Stimulated activated CD8-positive, alpha-beta memory T cell treated with anti-CD3 and anti-CD28 coated beads, Interleukin-12 subunit alpha, Interleukin-12 subunit beta, amount 100 ng/mL, for 1 hour (primary cell): ENCODE data around the gene MYO18B.

ENCODE experiments used
- DNase-seq: peaks from one replicate; pipeline ENCODE4 v3.0.0-alpha.2; 2020; ENCODE audit warnings: low read depth

MYO18B gene

GRCh38 chr22:25828422-25828821 lies 86.4 kb downstream of the MYO18B start:
- DNase-seq: no peak

GRCh38 chr22:25829237-25829636 lies 87.2 kb downstream of the MYO18B start:
- no peak for DNase-seq

DNA sequence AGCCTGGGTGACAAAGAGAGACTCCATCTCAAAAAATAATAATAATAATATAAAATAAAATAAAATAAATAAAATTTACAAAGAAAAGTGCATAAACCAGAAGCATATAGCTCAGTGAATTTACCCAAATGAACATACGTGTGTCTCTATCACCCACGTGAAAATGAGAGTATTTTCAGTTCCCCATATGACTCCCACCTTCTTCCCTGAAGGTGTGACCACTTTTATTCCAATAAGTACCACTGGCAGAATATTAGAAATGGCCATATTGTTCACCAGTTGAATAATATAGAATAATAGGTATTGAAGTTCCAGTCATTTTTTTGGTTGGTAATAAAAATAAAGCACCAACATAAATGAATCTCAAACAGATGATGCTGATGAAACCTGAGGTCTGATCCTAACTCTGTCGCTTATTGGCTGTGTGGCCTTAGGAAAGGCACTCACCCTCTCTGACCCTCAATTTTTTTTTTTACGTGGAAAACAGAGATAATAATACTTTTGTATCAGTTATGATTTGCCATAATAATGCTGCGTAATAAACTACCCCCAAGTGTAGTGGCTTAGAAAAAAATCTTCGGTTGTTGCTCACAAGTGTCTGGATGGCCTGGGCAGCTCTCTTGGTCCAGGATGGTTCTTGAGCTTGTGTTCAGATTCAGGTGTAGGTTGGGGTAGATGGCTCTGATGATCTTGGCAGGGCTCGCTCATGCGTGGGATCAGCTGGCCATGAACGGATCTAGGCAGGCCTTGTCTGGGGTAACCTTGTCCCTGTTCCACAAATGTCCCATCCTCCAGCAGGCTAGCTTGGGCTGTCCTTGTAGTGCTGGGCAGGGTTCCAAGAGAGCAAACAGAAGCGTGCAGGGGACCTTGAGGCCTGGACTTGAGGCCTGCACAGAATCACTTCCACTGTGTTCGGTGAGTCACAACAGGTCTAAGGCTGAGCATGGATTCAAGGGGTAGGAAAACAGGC lies 88.1 kb downstream of the MYO18B start:
- DNase-seq: no peak

GRCh38 chr22:25833091-25833490 lies 91.1 kb downstream of the MYO18B start:
- DNase-seq: no peak

DNA sequence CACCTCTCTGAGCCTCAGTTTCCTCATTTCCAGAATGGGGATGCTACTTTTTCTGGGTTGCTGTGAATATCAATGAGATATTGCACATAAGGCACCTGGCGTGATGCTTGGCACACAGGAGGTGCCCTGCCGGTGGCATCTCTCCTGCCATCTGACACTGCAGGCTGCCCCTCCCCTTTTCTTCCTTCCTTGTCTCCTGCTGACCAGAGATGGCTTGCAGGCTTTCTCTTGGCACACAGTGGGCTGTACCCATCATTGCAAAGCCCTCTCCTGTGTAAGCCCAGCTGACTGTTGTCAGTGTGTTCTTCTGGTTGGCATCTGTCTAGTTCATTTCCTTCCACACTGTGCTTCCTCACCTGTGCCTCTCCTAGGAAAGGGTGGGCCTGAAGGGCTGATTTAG lies 91.7 kb downstream of the MYO18B start:
- DNase-seq: no peak

DNA sequence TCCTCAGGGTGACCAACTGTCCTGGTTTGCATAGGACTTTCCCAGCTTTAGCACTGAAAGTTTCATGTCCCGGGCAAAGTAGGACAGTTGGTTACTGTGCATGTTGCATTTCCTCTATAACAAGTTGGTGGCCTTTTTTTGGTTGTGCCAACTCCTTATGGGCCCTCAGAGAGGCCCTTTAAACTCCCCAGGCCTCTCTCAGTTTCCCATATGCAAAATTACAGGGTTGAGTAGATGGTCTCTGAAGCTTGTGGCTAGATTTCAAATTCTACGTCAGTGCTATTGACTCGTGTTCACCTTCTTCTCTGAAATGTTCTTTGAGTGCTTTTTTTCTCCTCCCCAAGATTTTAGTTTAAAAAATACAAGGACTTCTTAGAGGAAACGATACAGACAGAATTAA lies 92.5 kb downstream of the MYO18B start:
- DNase-seq: no peak

DNA sequence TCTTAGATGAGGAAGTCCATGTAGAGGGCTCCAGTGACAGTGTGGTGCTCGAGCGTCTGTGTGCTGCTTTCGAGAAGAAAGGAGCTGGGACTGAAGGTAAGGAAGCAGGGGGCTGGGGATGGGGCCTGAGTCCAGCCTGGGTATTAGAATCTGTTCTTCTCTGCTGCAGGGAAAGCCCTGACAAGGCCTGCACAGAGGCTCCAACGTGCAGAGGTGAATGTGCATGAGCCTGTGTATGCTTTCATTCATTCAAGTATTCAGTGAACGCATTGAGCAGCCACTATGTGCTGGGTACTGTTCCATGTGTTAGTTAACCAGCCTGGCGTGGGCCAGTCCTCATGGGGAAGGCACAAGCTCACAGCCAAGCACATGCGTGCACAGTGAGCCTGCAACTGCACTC lies 93.4 kb downstream of the MYO18B start:
- no peak for DNase-seq

DNA sequence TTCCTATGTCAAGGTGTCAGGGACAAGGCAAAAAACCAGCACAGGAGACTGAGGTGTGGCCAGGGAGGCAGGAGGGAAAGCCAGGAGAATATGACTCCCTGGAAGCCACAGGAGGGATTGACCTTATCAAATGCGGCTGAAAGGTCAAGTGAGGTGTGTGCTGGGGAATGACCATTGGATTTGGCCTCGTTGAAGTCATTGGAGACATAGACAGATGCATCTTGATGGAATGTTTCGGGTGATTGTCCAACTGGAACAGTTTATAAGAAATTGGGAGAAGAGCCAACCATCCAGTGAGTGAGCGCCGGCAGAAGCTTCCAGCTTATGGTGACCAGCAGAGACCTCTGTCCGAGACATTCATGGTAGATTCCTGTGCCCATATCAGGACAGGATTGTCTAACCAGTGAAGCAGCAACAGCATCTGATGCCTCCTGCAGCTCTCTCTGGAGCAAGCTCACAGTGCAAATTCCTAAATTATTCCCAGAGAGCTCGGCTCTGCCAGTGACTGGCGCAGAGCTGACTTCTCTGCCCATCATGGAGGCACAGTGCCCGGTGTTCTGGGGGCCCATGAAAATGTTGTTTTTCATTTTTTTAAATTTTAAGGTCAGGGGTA lies 95.4 kb downstream of the MYO18B start:
- no peak for DNase-seq

DNA sequence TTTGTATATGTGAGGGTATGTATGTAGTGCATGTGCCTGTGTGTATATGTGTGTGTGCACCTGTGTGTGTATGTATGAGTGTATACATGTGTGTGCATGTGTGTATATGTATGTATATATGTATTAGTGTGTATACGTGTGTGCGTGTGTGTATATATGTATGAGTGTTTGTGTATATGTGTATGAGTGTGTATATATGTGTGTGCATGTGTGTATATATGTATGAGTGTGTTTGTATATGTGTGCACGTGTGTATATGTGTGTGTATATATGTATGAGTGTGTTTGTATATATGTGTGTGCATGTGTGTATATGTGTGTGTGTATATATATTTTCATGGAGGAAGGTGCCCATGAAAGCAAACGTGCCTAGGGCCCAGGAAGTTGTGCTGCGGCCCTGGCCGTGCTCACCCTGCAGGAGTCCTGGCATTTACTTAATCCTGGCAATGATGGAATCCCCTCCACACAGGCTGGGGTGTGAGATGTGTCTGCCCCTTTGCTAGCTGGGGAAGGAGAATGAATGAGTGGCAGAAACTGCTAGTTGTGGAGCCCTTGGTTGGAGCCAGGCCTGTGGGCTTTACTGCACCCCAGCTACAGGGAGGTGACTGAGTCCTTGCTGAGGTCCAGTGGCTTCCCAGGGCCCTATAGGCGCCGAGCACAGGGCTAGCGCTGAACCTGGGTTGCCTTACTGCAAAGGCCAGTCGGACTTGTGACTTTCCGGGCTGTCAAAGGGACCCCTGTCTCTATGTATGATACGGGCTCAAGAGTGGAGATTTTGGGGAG lies 97.2 kb downstream of the MYO18B start:
- DNase-seq: no peak

DNA sequence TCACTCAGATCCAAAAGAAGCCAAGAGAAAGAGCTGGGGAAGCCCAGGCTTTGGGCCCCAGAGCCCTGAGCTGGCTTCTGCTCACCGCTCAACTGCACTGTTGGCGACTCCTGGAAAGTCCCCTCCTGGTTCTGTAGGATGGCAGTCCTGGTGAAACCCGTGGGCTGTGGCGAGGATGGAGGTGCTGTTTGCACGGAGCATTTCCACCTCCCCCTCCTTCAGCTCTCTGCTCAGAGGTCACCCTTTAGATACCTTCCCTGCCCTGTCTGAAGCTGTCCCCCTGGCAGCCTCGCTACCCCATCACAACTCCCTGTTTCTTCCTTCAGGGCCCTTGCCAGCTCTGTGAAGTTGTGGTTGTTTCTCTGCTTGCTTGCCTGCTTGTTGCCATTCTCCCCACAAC lies 97.8 kb downstream of the MYO18B start:
- DNase-seq: no peak

GRCh38 chr22:25840167-25840566 lies 98.2 kb downstream of the MYO18B start:
- no peak for DNase-seq

- no peak for DNase-seq
Measured at GRCh38 chr22:25840891-25841290, 98.9 kb downstream of the MYO18B start.

DNA sequence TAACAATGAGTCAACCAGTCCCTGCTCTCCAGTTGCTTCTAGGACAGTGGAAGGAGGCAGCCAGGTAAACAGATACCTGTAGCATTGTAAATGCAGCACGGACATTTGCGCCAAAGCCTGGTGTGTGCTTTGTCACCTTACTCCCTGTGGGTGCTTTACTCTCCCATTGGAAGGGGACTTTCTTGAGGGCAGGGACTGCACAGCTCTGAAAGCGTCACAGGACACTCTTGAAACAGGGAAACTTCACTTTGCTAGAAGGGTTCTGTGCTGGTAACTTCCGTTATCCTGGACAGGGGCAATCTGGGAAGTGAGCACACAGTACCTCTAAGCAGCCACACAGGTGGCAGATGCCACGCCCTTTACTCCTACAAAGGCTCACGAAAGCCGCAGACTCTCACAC lies 99.8 kb downstream of the MYO18B start:
- no peak for DNase-seq

DNA sequence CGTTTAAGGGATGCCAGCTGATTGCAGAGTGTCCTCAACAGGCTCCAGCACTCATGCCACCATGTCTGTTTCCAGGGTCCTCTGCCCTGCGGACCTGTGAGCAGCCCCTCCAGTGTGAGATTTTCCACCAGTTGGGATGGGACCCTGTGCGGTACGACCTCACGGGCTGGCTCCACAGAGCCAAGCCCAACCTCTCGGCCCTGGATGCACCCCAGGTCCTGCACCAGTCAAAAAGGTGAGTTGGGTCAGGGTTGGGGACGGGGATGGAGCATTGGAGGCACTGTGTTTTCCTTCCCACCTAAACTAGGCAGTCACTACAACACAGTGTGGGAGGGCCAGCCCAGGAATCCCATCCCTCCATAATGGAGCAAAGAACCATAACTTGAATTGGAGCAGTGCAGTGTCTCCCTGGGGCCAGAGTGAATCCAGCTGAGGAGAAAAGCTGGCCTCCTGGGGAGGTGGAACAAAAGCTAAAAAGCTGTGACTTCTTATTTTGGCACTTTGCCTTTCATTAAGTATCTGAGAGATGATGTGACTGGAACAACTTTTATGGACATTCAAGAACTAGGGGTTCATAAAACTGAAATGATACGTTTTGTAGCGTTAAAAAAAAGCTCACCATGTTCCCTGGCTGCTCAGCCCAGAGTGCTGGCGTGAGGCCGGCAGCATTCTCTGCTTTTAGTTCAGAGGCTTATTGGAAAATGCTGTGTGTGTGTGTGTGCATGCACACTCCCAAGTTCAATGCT lies 101.8 kb downstream of the MYO18B start:
- no peak for DNase-seq

DNA sequence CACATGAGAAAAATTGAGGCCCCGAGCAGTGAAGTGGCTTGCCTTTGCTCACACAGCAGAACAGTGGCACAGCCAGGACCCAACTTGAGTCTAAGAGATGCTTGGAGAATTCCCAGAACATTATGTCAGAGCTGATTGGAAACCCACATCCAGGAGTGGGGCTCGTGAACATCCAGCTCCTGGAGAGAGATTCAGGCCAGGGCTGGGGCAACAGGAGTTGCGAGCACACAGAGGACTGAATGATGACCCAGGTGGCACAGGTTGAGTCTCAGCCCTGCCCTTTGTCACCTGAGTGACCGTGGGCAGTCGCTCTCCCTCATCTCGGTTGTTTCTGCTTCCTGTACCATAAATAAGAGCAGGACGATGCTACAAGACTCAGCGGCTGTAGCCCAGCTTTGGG lies 102.6 kb downstream of the MYO18B start:
- no peak for DNase-seq

DNA sequence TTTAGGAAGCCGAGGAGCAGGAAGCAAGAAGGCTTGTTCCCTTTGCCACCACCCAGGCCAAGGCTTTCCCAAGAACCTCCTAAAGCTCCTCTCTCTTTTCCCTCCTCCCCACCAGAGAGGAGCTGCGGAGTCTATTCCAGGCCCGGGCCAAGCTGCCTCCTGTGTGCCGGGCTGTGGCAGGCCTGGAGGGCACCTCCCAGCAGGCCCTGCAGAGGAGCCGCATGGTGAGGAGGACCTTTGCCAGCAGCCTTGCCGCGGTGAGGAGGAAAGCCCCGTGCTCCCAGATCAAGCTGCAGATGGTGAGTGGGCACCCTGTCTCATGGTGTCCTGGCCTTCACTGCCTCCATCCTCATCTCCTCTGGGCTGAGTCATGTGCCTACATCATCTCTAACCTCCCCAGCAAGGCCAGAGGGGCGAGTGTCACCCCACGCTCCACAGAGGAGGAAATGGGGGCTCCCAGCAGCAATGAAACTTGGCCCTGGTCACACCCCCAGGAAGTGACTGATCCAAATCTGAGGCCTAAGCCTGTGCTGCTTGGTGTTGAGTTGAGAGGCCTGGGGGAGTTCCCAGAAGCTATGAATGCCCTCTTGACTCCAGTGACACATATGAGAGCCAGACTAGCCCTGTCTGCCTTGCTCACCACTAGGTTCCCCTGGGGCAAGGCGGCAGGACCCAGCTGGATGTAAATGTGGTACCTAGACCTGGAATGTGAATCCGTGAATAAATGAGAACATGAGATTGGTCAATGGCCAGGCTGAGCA lies 104.2 kb downstream of the MYO18B start:
- DNase-seq: no peak

DNA sequence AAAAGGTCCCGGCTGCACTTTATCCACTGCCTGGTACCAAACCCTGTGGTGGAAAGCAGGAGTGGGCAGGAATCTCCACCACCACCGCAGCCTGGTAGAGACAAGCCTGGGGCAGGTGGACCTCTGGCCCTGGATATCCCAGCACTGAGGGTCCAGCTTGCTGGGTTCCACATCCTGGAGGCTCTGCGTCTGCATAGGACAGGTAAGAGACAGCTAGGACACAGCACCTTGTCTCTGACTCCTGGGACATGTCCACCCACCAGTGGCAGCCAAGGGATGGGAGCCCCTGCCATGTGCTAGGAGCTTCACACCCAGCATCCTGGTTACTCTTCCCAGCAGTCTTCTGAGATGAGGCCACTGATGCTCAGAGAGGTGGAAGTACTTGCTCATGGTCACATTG lies 105.5 kb downstream of the MYO18B start:
- no peak for DNase-seq

DNA sequence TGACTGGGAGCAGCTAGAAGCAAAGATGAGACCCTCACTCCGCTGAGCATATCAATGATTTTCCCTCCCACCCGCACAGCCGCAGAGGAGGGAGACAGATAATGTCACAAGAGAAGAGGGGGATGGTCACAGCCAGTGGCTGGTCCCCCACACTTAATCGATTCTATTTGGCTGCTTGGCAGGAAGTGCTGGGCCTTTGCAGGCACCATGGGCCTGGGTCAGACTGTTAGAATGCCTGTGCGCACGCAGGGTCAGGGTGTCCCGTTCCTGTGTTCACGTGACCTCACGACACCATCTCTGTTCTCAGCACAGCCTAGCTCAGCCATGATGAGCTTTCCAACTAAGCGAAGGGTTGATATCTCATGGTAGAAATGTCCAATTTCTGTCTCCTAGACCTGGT lies 107.0 kb downstream of the MYO18B start:
- no peak for DNase-seq

- no peak for DNase-seq
Measured at GRCh38 chr22:25849522-25849921, 107.5 kb downstream of the MYO18B start.

DNA sequence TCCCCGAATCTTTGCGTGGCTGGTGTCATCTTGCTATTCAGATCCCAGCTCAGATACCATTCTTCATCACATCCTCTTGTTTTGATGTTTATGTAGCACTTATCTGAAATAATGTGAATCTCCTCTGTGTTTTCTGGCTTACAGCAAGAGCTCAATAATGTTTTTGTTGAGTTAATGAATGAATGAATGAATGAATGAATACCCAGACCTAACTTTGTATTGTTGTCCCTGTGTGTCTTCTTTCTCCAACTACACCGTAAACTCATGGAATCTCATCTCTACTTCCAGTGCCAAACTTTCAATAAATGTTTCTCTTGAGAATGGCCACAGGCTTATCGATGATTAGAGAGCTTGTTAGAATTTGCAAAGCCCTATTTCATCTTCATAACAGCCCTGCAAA lies 110.2 kb downstream of the MYO18B start:
- DNase-seq: no peak

GRCh38 chr22:25853078-25853477 lies 111.1 kb downstream of the MYO18B start:
- DNase-seq: no peak
